ENCODE data around the gene IQCE. TPM values are rescaled to one million over a fixed set of nuclear protein-coding genes. Genes with fewer than 3 reads are reported as not detected.

IQCE gene
- total and polyA plus RNA-seq, 2 donors (not counting 1 experiment from before 2014, with no cell fraction given), result 5.3 to 8.3 TPM

DNA sequence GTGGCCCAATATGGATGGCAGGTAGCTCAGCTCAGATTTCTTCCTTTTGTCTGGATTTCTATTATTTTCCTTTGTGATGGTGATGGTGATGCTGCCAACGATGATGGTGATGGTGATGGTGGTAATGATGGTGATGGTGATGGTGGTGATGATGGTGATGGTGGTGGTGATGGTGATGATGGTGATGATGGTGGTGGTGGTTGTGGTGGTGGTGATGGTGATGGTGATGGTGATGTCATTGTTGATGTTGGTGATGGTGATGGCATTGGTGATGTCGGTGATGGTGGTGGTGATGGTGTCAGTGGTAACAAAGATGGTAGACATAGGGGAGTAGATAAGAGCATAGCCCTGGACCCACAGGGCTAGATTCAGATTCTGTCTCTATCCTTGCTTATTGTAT is 98.4 kb downstream of the IQCE start:
- H3K79me2 ChIP-seq (ENCODE audit: control insufficient read depth, insufficient read depth, low read length), result no peaks in the 10 kb centered on the region
- no peak for DNase-seq (ENCODE audit: low read depth in 2 of 2)

DNA sequence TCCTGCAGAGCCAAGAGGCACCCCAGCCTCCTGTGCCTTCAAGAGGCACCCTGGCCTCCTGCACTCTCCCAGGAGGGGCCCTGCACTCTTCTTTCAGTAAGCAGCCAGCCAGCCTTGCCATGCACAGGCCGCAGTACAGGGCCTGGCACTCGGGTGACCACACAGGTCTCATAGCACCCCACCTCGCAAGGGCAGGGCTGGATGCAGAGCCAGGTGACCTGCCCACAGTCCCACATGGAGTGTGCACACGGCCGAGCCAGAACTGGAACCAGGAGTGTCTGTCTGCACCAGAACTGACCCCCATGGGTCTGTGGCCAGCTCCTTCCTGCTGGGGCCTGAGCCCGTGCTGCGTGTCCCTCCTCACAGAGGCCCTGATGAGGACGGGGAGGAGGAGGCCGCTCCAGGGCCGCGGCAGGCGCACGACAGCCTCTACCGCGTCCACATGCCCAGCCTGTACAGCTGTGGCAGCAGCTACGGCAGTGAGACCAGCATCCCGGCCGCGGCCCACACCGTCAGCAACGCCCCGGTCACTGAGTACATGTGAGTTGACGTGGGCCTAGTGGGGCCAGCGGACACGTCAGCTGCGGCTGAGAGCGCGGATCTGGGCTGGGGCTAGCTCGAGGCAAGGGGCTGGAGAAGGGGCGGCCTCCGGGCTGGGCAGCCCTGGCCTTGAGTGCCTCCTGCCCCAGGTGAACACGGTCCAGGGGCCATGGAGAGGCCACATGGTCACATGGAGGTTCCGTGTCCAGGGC is 99.3 kb downstream of the IQCE start:
- Histone ChIP-seq H3K36me3 (ENCODE audit: control insufficient read depth, insufficient read depth, low read length) (peaks cover 16% of the 10 kb centered on the region), H3K27ac (ENCODE audit: insufficient read depth, low read length) (no peak overlapping the region), H3K9me3 (ENCODE audit: control insufficient read depth, insufficient read depth, low read depth, low read length) (no peaks in the 10 kb centered on the region), H3K4me1 (ENCODE audit: control insufficient read depth, extremely low read depth, insufficient read depth, low read length) (no peaks in the 10 kb centered on the region), H4K20me1 (ENCODE audit: control insufficient read depth, extremely low read depth, insufficient read depth, low read length) (no peaks in the 10 kb centered on the region), H3K4me2 (ENCODE audit: extremely low read depth, insufficient read depth, low read length) (no peak overlapping the region), H3K79me2 (ENCODE audit: control insufficient read depth, insufficient read depth, low read length) (no peaks in the 10 kb centered on the region), H3K4me3 (replicated peaks in 1 of 4; ENCODE audit: control extremely low read depth in 1 of 4, insufficient read depth in 1 of 4, low read depth in 3 of 4, low read length in 4 of 4) (no peak overlapping the region), H3K9ac (ENCODE audit: insufficient read depth, low read length) (no peak overlapping the region), H2AFZ (ENCODE audit: low read length) (no peak overlapping the region), H3K27me3 (ENCODE audit: control insufficient read depth, insufficient read depth, low read length) (no peaks in the 10 kb centered on the region)
- no peak for DNase-seq (ENCODE audit: low read depth in 2 of 2)
- TF ChIP-seq, protein P1, sequence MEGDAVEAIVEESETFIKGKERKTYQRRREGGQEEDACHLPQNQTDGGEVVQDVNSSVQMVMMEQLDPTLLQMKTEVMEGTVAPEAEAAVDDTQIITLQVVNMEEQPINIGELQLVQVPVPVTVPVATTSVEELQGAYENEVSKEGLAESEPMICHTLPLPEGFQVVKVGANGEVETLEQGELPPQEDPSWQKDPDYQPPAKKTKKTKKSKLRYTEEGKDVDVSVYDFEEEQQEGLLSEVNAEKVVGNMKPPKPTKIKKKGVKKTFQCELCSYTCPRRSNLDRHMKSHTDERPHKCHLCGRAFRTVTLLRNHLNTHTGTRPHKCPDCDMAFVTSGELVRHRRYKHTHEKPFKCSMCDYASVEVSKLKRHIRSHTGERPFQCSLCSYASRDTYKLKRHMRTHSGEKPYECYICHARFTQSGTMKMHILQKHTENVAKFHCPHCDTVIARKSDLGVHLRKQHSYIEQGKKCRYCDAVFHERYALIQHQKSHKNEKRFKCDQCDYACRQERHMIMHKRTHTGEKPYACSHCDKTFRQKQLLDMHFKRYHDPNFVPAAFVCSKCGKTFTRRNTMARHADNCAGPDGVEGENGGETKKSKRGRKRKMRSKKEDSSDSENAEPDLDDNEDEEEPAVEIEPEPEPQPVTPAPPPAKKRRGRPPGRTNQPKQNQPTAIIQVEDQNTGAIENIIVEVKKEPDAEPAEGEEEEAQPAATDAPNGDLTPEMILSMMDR (conservative IDR thresholded peaks at IDR 0.05 in 1 of 2, IDR thresholded peaks at IDR 0.05 in 1 of 2; ENCODE audit: low read depth in 1 of 2, low read length in 2 of 2), result no peak

More for the DNA sequence above, 98.4 kb downstream of the IQCE start:
- TF ChIP-seq, protein P1 (conservative IDR thresholded peaks at IDR 0.05 in 1 of 2, IDR thresholded peaks at IDR 0.05 in 1 of 2; ENCODE audit: low read depth in 1 of 2, low read length in 2 of 2), result no peak
- TF ChIP-seq EZH2 (IDR thresholded peaks at IDR 0.05; ENCODE audit: low read length, missing control alignments), result no peak
- H3K4me3 ChIP-seq (replicated peaks in 1 of 4; ENCODE audit: control extremely low read depth in 1 of 4, insufficient read depth in 1 of 4, low read depth in 3 of 4, low read length in 4 of 4), result no peak overlapping the region
- H3K4me2 ChIP-seq (ENCODE audit: extremely low read depth, insufficient read depth, low read length), result no peak overlapping the region
- peaks cover 19% of the 10 kb centered on the region for H3K36me3 ChIP-seq (ENCODE audit: control insufficient read depth, insufficient read depth, low read length)
- H3K4me1 ChIP-seq (ENCODE audit: control insufficient read depth, extremely low read depth, insufficient read depth, low read length), result no peaks in the 10 kb centered on the region
- no peaks in the 10 kb centered on the region for H3K27me3 ChIP-seq (ENCODE audit: control insufficient read depth, insufficient read depth, low read length)
- H3K9ac ChIP-seq (ENCODE audit: insufficient read depth, low read length), result no peak overlapping the region
- H3K27ac ChIP-seq (ENCODE audit: insufficient read depth, low read length), result no peak overlapping the region
- H4K20me1 ChIP-seq (ENCODE audit: control insufficient read depth, extremely low read depth, insufficient read depth, low read length), result no peaks in the 10 kb centered on the region
- no peak overlapping the region for H2AFZ ChIP-seq (ENCODE audit: low read length)
- H3K9me3 ChIP-seq (ENCODE audit: control insufficient read depth, insufficient read depth, low read depth, low read length), result no peaks in the 10 kb centered on the region

DNA sequence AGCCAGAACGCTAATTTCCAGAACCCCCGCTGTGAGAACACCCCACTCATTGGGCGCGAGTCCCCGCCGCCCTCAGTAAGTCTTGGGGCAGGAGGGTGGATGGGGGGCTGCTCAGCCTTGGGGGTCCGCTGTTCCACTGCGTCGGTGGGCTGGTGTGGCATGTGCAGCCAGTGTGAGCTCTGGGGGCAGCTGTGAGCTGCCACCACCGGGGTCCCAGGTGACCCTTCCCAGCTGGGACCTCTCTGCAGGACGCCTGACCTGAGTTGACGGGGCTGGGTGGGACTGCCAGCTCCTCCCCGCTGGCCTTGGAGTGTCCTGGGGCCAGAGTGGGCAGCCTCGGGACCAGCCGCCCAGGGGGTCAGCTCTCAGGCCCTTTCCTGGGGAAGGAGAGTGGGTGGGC is 100.2 kb downstream of the IQCE start:
- Histone ChIP-seq H4K20me1 (ENCODE audit: control insufficient read depth, extremely low read depth, insufficient read depth, low read length) (no peaks in the 10 kb centered on the region), H3K27ac (ENCODE audit: insufficient read depth, low read length) (no peak overlapping the region), H3K79me2 (ENCODE audit: control insufficient read depth, insufficient read depth, low read length) (no peaks in the 10 kb centered on the region), H3K4me2 (ENCODE audit: extremely low read depth, insufficient read depth, low read length) (no peak overlapping the region), H3K27me3 (ENCODE audit: control insufficient read depth, insufficient read depth, low read length) (no peaks in the 10 kb centered on the region), H2AFZ (ENCODE audit: low read length) (no peak overlapping the region), H3K9ac (ENCODE audit: insufficient read depth, low read length) (no peak overlapping the region), H3K36me3 (ENCODE audit: control insufficient read depth, insufficient read depth, low read length) (peaks cover 16% of the 10 kb centered on the region), H3K9me3 (ENCODE audit: control insufficient read depth, insufficient read depth, low read depth, low read length) (no peaks in the 10 kb centered on the region), H3K4me1 (ENCODE audit: control insufficient read depth, extremely low read depth, insufficient read depth, low read length) (no peaks in the 10 kb centered on the region), H3K4me3 (replicated peaks in 1 of 4; ENCODE audit: control extremely low read depth in 1 of 4, insufficient read depth in 1 of 4, low read depth in 3 of 4, low read length in 4 of 4) (no peak overlapping the region)
- TF ChIP-seq, protein P1 (conservative IDR thresholded peaks at IDR 0.05 in 1 of 2, IDR thresholded peaks at IDR 0.05 in 1 of 2; ENCODE audit: low read depth in 1 of 2, low read length in 2 of 2), result no peak
- no peak for TF ChIP-seq EZH2 (IDR thresholded peaks at IDR 0.05; ENCODE audit: low read length, missing control alignments)
- no peak for DNase-seq (ENCODE audit: low read depth in 2 of 2)
